NCI-H460 (cell line): ENCODE results near the gene IQCF5. TPM values are rescaled to one million over a fixed set of nuclear protein-coding genes. Genes with fewer than 3 reads are reported as not detected.
"Not testable (repeated sequence)": the region's sequence is repeated elsewhere in the genome, so short reads cannot be mapped to it uniquely, and the experiment has no call there.

Experiments
- DNase-seq: peaks from one replicate; pipeline ENCODE4 v3.0.0-alpha.2; 2016; ENCODE audit warnings: low read depth; ENCODE audit errors: extremely low read depth
- small RNA-seq, 2 experiments: library from RNA; depleted of rRNA; stranded (forward); fragments of <200 nt; gene quantifications; one replicate each; pipeline ENCODE3, GENCODE V24; 2014
- total RNA-seq: library from RNA; depleted of rRNA; stranded (reverse); fragments of >200 nt; shearing (Covaris generic); gene quantifications from 2 replicates; pipeline ENCODE4 v1.2.3, GENCODE V29; 2014; rRNA removed

Gene IQCF5
- total RNA-seq, 1 experiment from 2014 or later, result not detected

DNA sequence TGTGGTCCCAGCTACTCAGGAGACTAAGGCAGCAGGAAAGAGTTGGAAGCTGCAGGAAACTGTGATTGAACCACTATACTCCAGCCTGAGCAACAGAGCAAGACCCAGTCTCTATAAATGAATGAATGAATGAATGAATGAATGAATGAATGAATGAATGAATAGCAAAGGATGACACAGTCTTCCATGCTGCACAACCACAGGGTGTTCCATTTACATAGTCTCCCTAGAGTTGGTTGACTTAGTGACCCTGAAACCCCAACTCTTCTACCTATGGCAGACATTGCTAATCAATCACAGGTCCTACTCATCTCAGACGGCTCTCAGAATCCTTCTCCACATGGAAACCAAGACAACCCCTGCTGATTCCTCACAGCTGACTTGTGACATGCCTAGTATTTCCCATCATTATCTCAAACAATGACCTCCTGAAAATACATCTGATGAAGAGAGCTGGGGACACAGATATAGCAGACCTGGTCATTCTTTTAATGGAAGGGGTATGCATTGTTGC, 2.1 kb downstream of the IQCF5 start:
- no peak for DNase-seq

DNA sequence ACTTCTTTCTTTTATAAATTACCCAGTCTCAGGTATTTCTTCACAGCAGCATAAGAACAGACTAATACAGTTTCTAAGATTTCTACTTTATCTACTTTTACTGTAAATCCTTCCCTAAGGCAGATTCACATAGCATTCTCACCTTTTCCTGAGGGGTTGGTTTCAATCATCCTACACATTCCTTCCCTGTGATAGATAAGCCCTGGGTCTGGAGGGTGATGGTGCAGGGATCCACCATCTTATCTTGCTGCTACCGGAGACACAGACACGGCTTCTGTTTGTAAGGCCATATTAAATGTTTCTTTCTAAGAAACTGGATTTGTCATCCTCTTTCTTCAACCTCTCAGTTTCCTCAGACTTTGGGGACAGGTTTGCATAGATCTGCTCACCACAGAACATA, 6.1 kb downstream of the IQCF5 start:
- no peak for DNase-seq

DNA sequence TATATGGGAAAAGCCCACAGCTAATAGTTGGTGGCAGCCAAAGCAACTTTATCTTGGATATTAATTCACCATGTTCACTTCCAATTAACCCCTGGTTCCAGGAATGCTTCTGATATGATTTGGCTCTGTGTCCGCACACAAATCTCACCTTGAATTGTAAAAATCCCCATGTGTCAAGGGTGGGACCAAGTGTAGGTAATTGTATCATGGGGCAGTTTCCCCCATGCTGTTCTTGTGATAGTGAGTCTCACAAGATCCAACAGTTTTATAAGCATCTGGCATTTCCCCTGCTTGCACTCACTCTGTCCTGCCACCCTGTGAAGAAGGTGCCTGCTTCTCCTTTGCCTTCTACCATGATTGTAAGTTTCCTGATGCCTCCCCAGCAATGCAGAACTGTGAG, 6.5 kb downstream of the IQCF5 start:
- not testable (repeated sequence) for DNase-seq

DNA sequence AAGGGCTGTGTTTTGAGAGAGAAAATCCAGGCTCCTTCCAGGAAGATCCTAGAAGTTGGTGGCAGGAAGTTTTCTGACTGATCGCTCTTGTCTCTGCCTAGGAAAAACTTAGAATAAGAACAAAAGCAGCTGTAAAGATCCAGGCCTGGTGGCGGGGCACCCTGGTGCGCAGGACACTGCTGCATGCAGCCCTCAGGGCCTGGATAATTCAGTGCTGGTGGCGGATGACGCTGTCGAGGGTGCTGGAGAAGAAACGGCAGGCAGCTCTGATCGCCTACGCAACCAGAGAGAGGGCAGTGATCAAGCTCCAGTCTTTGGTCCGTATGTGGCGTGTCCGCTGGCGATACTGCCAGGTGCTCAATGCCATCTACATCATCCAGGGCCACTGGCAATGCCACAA, 12.5 kb downstream of the IQCF5 start:
- no peak for DNase-seq

DNA sequence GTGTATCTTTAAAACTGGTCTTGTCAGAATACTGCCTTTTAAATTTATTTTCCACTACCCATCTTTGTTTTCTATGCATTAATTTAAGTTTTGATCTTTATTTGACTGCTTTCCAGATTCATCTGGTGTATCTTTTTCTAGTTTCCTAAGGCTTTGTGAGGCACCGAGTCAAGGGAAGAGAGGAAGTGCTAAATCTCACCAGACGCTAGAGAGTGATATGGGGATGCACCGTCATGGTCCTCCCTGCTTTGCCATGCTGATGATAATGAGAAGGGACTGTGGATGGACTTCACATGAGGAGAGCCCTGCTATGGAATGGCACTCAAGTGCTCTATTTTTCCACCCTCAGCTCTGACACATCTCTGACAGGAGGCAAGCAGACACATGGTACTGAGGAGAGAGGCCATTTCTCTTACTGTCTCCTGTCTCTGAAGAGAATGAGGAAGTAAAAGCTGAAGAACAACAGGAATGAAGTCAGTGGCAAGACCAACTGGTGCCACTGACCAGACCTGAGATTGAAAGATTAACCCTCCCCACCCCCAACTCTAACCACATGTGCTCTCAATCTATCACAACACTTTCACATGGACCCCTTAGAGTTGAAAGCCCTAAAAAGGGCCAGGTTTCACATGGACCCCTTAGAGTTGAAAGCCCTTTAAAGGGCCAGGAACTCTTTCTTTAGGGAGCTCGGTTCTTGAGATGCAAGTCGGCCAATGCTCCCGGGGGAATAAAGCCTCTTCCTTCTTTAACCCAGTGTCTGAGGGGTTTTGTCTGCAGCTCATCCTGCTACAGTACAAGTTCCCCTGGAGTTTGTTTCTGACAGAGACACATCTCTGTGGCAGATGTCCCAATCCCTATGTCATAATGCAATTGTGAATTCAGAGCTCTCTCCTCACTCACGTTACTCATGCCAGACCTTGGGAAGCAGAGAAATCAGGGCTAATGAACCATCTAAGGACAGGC, 14.4 kb downstream of the IQCF5 start, which contains the start of gene IQCF2:
TSS of gene IQCF2 (plus strand) at position 913 of the 963 bp plus-strand sequence. CDS start 52 bp downstream, outside the sequence.
- no peak for DNase-seq

DNA sequence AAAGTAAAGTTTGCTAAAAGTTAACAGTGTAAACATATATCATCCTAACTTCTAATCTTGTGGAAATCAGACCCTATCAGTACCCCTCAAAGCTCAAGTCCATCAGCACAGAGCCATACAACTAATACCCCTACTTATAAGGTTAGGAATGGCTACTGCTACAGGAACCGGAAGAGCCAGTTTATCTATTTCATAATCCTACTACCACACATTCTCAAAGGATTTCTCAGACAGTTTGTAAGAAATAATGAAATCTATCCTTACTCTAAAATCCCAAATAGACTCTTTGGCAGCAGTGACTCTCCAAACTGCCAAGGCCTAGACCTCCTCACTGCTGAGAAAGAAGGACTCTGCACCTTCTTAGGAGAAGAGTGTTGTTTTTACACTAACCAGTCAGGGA, 20.0 kb downstream of the IQCF5 start:
- not testable (repeated sequence) for DNase-seq

DNA sequence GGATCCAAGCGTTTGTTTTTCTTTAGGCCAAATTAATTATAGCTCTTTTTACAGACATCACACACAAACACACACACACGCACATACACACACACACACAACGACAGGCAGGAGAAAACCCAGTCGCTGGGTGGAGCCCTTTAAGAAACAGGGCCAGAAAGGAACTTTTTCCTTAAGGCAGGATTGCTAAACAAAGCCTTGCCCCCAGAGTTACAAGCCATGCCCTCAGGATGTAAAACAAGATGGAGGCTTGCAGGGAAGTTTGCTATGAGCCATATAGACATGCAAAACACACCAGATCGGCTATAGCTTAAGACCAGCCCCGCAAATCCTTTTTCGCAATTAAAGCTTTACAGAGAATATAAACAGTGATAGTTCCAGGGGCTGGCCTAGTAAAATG, 30.3 kb downstream of the IQCF5 start:
- no peak for DNase-seq

DNA sequence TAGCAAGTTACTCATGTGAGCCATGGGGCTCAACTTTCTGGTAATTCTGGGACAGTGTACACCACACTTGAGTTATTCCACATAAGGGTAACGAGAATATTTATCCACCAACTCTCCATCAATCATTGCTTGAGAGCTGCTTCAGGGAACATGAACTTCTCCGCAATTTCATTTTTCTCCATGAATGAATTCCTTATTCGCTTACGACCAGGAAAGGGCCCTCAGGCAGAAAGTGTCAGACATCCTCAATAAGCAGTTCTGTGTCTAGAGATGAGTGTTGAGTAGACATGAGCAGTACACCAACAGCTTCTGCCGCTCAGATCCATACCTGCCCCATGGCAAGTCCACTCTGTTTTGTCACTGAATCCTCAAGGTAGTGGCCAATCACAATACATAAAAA, 38.8 kb downstream of the IQCF5 start:
- DNase-seq, result no peak

DNA sequence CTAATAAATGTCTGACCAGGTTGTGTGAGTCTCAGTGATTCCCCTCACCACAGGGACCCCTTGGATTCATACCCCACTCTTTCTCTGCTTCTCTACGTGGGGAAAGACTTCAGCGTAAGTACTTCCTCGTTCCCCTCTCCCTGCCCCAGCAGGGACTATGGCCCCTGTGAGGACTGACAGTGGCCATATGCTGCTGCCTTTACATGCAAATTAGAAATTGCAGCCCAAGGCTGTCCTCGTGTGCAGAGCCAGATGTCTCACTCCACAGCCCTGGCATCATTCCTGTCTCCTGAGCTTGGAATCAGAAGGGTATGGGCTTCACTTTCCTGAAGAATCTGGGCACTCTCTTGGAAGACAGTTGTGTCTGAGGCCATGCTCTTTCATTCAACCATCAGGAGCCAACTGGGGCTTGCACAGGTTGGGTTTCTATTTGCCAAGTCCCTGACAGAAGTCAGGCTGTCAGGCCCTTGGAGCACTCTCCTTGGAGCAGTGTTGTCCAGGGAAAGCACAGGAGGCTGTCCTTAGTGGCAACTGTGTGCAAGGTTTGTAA, 44.5 kb downstream of the IQCF5 start:
- DNase-seq, result no peak

DNA sequence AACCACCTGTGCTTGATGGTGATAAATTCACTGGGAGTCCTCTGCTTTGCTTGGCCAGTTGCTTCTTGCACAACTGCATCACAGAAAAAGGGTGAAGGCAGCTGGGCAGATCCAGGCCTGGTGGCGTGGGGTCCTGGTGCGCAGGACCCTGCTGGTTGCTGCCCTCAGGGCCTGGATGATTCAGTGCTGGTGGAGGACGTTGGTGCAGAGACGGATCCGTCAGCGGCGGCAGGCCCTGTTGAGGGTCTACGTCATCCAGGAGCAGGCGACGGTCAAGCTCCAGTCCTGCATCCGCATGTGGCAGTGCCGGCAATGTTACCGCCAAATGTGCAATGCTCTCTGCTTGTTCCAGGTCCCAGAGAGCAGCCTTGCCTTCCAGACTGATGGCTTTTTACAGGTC, 45.1 kb downstream of the IQCF5 start:
- DNase-seq, result no peak

DNA sequence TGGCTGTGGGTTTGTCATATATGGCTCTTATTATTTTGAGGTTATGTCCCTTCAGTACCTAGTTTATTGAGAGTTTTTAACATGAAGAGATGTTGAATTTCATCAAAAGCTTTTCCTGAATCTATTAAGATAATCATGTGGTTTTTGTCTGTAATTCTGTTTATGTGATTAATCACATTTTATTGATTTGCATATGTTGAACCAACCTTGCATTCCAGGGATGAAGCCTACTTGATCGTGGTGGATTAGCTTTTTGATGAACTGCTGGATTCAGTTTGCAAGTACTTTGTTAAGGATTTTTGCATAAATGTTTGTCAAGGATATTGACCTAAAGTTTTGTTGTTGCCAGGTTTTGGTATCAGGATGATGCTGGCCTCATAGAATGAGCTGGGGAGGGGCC, 47.1 kb downstream of the IQCF5 start:
- no peak for DNase-seq

Small RNA genes within 50 kb of the gene (small RNA-seq; reads per million reads assigned to genes)
- gene RN7SL504P, result 0 to 2.7 reads per million in 2 experiments

Other genes with a start within 250 kb of the IQCF5 start
- 24.7 and 33.1 TPM in 2 replicates for gene TEX264, start 204.3 kb downstream of the IQCF5 start, total RNA-seq
- gene GRM2, start 168.5 kb downstream of the IQCF5 start, total RNA-seq, result 0.06 and 0.15 TPM in 2 replicates
- not detected in 2 replicates for gene IQCF6, start 96.4 kb downstream of the IQCF5 start, total RNA-seq
- not detected in 2 replicates for gene IQCF2, start 14.0 kb downstream of the IQCF5 start, total RNA-seq
- not detected in 2 replicates for gene IQCF1, start 27.8 kb upstream of the IQCF5 start, total RNA-seq
- 29.7 and 32.2 TPM in 2 replicates for gene RRP9, start 66.3 kb upstream of the IQCF5 start, total RNA-seq
- gene PARP3, start 66.8 kb upstream of the IQCF5 start, total RNA-seq, result 13.1 and 15.5 TPM in 2 replicates
- gene GPR62, start 79.8 kb upstream of the IQCF5 start, total RNA-seq, result not detected in 2 replicates
- gene PCBP4, start 91.9 kb upstream of the IQCF5 start, total RNA-seq, result 7.5 and 10.9 TPM in 2 replicates
- 52.2 and 58.3 TPM in 2 replicates for gene ABHD14B, start 98.4 kb upstream of the IQCF5 start, total RNA-seq
- 5.4 and 8.2 TPM in 2 replicates for gene ABHD14A, start 99.5 kb upstream of the IQCF5 start, total RNA-seq
- 38.8 and 50.5 TPM in 2 replicates for gene ACY1, start 107.9 kb upstream of the IQCF5 start, total RNA-seq
- gene RPL29, start 120.3 kb upstream of the IQCF5 start, total RNA-seq, result 1,557 and 1,701 TPM in 2 replicates
- gene DUSP7, start 181.0 kb upstream of the IQCF5 start, total RNA-seq, result 10.9 and 11.3 TPM in 2 replicates